K562 (cell line): ENCODE data around the gene NACC1.

ENCODE experiments used
- HIVEP1 ChIP-seq: fragments of 250-450 bp; sonication (Bioruptor Pico); IDR thresholded peaks from 2 replicates; pipeline ENCODE4 v1.4.0; 2020; ENCODE audit warnings: mild to moderate bottlenecking
- KLF13 ChIP-seq: fragments of 450-650 bp; IDR thresholded peaks from 2 replicates; pipeline ENCODE4 v1.6.1; 2016; ENCODE audit warnings: missing genetic modification characterization, low read depth, mild to moderate bottlenecking, missing compliant biosample characterization, moderate library complexity, borderline replicate concordance
- NCOA1 ChIP-seq: fragments of 450-650 bp; IDR thresholded peaks from 2 replicates; pipeline ENCODE4 v1.6.1; 2016; ENCODE audit warnings: low read depth
- NFIC ChIP-seq: fragments of 450-650 bp; IDR thresholded peaks from 2 replicates; pipeline ENCODE4 v1.6.1; 2017; ENCODE audit warnings: mild to moderate bottlenecking, inconsistent platforms
- NR1H2 ChIP-seq: sonication (generic); formaldehyde crosslinking; IDR thresholded peaks from 2 replicates; pipeline ENCODE4 v1.4.0; 2020; ENCODE audit warnings: mild to moderate bottlenecking, missing genetic modification reagents
- RNF2 ChIP-seq: sonication (generic); IDR thresholded peaks from 2 replicates; pipeline ENCODE4 v1.6.1; 2016
- ZNF23 ChIP-seq: fragments of 250-450 bp; sonication (Bioruptor Pico); IDR thresholded peaks from 2 replicates; pipeline ENCODE4 v1.4.0; 2020; ENCODE audit warnings: mild to moderate bottlenecking
- TF ChIP-seq, protein P1 (sequence below), 2 experiments: fragments of 450-650 bp; formaldehyde crosslinking in 1 of 2; IDR thresholded peaks; 2 replicates each; pipeline versions ENCODE4 v1.4.0 to v1.6.1; 2014 to 2020; ENCODE audit warnings: mild to moderate bottlenecking in 2 of 2, borderline replicate concordance in 1 of 2, low read depth in 1 of 2
- TF ChIP-seq, protein P2 (sequence below): sonication (generic); formaldehyde crosslinking; IDR thresholded peaks from 2 replicates; pipeline ENCODE4 v1.8.0; 2022; ENCODE audit warnings: mild to moderate bottlenecking, missing genetic modification reagents
- TF ChIP-seq, protein P3 (sequence below), 3 experiments: IDR thresholded peaks in 2 of 3; conservative IDR thresholded peaks in 1 of 3; 2 replicates each; pipeline ENCODE4 v1.5.1; 2011 to 2012; ENCODE audit warnings: low read length in 3 of 3, mild to moderate bottlenecking in 3 of 3, control low read depth in 2 of 3, improper control_type of control experiment in 1 of 3, inconsistent platforms in 1 of 3, low read depth in 1 of 3, mixed read lengths in 1 of 3, moderate library complexity in 1 of 3; ENCODE audit not compliant: insufficient read depth in 2 of 3
- TF ChIP-seq, protein P4 (sequence below): fragments of 250-450 bp; sonication (Bioruptor Pico); IDR thresholded peaks from 2 replicates; pipeline ENCODE4 v1.8.0; 2021; ENCODE audit warnings: moderate library complexity, mild to moderate bottlenecking, inconsistent platforms
- TF ChIP-seq, protein P5 (sequence below): fragments of 250-450 bp; sonication (Bioruptor Pico); IDR thresholded peaks from 2 replicates; pipeline ENCODE4 v1.5.0; 2021
- TF ChIP-seq, protein P6 (sequence below): sonication (generic); formaldehyde crosslinking; IDR thresholded peaks from 2 replicates; pipeline ENCODE4 v1.9.0; 2022; ENCODE audit warnings: mild to moderate bottlenecking, missing genetic modification reagents

DNA sequence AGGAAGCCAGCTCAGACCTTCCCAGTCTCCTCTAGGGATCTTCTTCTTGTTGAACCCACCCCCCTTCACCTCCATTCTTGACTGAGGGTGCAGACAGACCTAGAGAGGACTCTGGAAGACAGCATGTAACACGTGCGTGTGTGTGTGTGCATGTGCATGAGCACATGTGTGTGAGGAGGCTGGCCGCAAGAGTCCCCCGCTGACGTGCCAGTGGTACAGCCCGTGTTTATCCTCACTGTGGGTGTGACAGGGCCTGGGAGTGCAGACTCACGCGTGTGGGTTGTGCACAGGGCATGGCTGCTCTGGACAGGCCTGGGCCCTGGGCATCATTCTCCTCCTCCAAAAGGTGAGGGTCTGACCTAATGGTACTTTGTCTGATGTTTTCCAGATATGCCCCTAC, 41.7 kb upstream of the NACC1 start:
- TF ChIP-seq, protein P1, sequence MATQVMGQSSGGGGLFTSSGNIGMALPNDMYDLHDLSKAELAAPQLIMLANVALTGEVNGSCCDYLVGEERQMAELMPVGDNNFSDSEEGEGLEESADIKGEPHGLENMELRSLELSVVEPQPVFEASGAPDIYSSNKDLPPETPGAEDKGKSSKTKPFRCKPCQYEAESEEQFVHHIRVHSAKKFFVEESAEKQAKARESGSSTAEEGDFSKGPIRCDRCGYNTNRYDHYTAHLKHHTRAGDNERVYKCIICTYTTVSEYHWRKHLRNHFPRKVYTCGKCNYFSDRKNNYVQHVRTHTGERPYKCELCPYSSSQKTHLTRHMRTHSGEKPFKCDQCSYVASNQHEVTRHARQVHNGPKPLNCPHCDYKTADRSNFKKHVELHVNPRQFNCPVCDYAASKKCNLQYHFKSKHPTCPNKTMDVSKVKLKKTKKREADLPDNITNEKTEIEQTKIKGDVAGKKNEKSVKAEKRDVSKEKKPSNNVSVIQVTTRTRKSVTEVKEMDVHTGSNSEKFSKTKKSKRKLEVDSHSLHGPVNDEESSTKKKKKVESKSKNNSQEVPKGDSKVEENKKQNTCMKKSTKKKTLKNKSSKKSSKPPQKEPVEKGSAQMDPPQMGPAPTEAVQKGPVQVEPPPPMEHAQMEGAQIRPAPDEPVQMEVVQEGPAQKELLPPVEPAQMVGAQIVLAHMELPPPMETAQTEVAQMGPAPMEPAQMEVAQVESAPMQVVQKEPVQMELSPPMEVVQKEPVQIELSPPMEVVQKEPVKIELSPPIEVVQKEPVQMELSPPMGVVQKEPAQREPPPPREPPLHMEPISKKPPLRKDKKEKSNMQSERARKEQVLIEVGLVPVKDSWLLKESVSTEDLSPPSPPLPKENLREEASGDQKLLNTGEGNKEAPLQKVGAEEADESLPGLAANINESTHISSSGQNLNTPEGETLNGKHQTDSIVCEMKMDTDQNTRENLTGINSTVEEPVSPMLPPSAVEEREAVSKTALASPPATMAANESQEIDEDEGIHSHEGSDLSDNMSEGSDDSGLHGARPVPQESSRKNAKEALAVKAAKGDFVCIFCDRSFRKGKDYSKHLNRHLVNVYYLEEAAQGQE (IDR thresholded peaks at IDR 0.05; ENCODE audit: borderline replicate concordance) = no peak
- TF ChIP-seq, protein P1 (CRISPR knock-in tag; IDR thresholded peaks at IDR 0.05; ENCODE audit: low read depth) = no peak
- TF ChIP-seq NR1H2 (no peak), HIVEP1 (CRISPR knock-in tag) (no peak), NCOA1 (no peak), NFIC (no peak), ZNF23 (CRISPR knock-in tag) (no peak), RNF2 (no peak), KLF13 (tag) (no peak)
- TF ChIP-seq, protein P2, sequence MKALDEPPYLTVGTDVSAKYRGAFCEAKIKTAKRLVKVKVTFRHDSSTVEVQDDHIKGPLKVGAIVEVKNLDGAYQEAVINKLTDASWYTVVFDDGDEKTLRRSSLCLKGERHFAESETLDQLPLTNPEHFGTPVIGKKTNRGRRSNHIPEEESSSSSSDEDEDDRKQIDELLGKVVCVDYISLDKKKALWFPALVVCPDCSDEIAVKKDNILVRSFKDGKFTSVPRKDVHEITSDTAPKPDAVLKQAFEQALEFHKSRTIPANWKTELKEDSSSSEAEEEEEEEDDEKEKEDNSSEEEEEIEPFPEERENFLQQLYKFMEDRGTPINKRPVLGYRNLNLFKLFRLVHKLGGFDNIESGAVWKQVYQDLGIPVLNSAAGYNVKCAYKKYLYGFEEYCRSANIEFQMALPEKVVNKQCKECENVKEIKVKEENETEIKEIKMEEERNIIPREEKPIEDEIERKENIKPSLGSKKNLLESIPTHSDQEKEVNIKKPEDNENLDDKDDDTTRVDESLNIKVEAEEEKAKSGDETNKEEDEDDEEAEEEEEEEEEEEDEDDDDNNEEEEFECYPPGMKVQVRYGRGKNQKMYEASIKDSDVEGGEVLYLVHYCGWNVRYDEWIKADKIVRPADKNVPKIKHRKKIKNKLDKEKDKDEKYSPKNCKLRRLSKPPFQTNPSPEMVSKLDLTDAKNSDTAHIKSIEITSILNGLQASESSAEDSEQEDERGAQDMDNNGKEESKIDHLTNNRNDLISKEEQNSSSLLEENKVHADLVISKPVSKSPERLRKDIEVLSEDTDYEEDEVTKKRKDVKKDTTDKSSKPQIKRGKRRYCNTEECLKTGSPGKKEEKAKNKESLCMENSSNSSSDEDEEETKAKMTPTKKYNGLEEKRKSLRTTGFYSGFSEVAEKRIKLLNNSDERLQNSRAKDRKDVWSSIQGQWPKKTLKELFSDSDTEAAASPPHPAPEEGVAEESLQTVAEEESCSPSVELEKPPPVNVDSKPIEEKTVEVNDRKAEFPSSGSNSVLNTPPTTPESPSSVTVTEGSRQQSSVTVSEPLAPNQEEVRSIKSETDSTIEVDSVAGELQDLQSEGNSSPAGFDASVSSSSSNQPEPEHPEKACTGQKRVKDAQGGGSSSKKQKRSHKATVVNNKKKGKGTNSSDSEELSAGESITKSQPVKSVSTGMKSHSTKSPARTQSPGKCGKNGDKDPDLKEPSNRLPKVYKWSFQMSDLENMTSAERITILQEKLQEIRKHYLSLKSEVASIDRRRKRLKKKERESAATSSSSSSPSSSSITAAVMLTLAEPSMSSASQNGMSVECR (CRISPR knock-in tag) = no peak
- TF ChIP-seq, protein P3, sequence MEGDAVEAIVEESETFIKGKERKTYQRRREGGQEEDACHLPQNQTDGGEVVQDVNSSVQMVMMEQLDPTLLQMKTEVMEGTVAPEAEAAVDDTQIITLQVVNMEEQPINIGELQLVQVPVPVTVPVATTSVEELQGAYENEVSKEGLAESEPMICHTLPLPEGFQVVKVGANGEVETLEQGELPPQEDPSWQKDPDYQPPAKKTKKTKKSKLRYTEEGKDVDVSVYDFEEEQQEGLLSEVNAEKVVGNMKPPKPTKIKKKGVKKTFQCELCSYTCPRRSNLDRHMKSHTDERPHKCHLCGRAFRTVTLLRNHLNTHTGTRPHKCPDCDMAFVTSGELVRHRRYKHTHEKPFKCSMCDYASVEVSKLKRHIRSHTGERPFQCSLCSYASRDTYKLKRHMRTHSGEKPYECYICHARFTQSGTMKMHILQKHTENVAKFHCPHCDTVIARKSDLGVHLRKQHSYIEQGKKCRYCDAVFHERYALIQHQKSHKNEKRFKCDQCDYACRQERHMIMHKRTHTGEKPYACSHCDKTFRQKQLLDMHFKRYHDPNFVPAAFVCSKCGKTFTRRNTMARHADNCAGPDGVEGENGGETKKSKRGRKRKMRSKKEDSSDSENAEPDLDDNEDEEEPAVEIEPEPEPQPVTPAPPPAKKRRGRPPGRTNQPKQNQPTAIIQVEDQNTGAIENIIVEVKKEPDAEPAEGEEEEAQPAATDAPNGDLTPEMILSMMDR (IDR thresholded peaks at IDR 0.05 in 2 of 3, conservative IDR thresholded peaks at IDR 0.05 in 1 of 3; ENCODE audit: insufficient read depth in 2 of 3, low read depth in 1 of 3, low read length in 3 of 3) = no peak
- TF ChIP-seq, protein P4, sequence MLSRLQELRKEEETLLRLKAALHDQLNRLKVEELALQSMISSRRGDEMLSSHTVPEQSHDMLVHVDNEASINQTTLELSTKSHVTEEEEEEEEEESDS (CRISPR knock-in tag) = no peak
- TF ChIP-seq, protein P5, sequence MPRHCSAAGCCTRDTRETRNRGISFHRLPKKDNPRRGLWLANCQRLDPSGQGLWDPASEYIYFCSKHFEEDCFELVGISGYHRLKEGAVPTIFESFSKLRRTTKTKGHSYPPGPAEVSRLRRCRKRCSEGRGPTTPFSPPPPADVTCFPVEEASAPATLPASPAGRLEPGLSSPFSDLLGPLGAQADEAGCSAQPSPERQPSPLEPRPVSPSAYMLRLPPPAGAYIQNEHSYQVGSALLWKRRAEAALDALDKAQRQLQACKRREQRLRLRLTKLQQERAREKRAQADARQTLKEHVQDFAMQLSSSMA (CRISPR knock-in tag) = no peak
- TF ChIP-seq, protein P6, sequence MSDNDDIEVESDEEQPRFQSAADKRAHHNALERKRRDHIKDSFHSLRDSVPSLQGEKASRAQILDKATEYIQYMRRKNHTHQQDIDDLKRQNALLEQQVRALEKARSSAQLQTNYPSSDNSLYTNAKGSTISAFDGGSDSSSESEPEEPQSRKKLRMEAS (CRISPR knock-in tag) = no peak
